ENCODE measurements around the gene SLCO4C1. TPM values are rescaled to one million over a fixed set of nuclear protein-coding genes. Genes with fewer than 3 reads are reported as not detected.

SLCO4C1 gene
- total RNA-seq, 1 donor from 2014 or later = 0.29 TPM

GRCh38 chr5:102271759-102272158 is 24.3 kb downstream of the SLCO4C1 start:
- DNase-seq (ENCODE audit: extremely low read depth, low read depth, low spot score) = no peak

GRCh38 chr5:102270036-102270435 is 26.0 kb downstream of the SLCO4C1 start:
- no peak for DNase-seq (ENCODE audit: extremely low read depth, low read depth, low spot score)

GRCh38 chr5:102262688-102263087 is 33.4 kb downstream of the SLCO4C1 start:
- no peak for DNase-seq (ENCODE audit: extremely low read depth, low read depth, low spot score)

- no peak for DNase-seq (ENCODE audit: extremely low read depth, low read depth, low spot score)
Measured at GRCh38 chr5:102249381-102249780, 46.7 kb downstream of the SLCO4C1 start.

- DNase-seq (ENCODE audit: extremely low read depth, low read depth, low spot score) = no peak
Measured at GRCh38 chr5:102243213-102243612, 52.9 kb downstream of the SLCO4C1 start.

- DNase-seq (ENCODE audit: extremely low read depth, low read depth, low spot score) = no peak
Measured at GRCh38 chr5:102241809-102242421, 54.2 kb downstream of the SLCO4C1 start.

GRCh38 chr5:102231693-102232619 is 64.1 kb downstream of the SLCO4C1 start:
- DNase-seq (ENCODE audit: extremely low read depth, low read depth, low spot score) = no peak

- DNase-seq (ENCODE audit: extremely low read depth, low read depth, low spot score) = no peak
Measured at GRCh38 chr5:102229685-102230084, 66.4 kb downstream of the SLCO4C1 start.

- no peak for DNase-seq (ENCODE audit: extremely low read depth, low read depth, low spot score)
Measured at GRCh38 chr5:102226321-102226720, 69.8 kb downstream of the SLCO4C1 start.

- peak; percentile 5 for DNase-seq (ENCODE audit: extremely low read depth, low read depth, low spot score)
Measured at GRCh38 chr5:102223542-102224477, 72.3 kb downstream of the SLCO4C1 start.

- no peak for DNase-seq (ENCODE audit: extremely low read depth, low read depth, low spot score)
Measured at GRCh38 chr5:102222772-102223171, 73.3 kb downstream of the SLCO4C1 start.

- no peak for DNase-seq (ENCODE audit: extremely low read depth, low read depth, low spot score)
Measured at GRCh38 chr5:102221949-102222348, 74.1 kb downstream of the SLCO4C1 start.

GRCh38 chr5:102218159-102218558 is 77.9 kb downstream of the SLCO4C1 start:
- DNase-seq (ENCODE audit: extremely low read depth, low read depth, low spot score) = no peak

- DNase-seq (ENCODE audit: extremely low read depth, low read depth, low spot score) = no peak
Measured at GRCh38 chr5:102216678-102217077, 79.4 kb downstream of the SLCO4C1 start.

GRCh38 chr5:102211165-102211564 is 84.9 kb downstream of the SLCO4C1 start:
- DNase-seq (ENCODE audit: extremely low read depth, low read depth, low spot score) = no peak

GRCh38 chr5:102200861-102201260 is 95.2 kb downstream of the SLCO4C1 start:
- DNase-seq (ENCODE audit: extremely low read depth, low read depth, low spot score) = no peak

- no peak for DNase-seq (ENCODE audit: extremely low read depth, low read depth, low spot score)
Measured at GRCh38 chr5:102196481-102196880, 99.6 kb downstream of the SLCO4C1 start.
